Measurements from ENCODE around the gene MPV17L.
"Not testable (repeated sequence)": the region's sequence is repeated elsewhere in the genome, so short reads cannot be mapped to it uniquely, and the experiment has no call there.

The MPV17L gene

GRCh38 chr16:15395631-15396508 lies at the start of gene MPV17L:
Gene MPV17L (plus strand): TSS chr16:15395754. CDS start chr16:15395898, 144 bp downstream.
- not testable (repeated sequence) for DNase-seq (ENCODE audit: low spot score)

- DNase-seq (ENCODE audit: low spot score) = not testable (repeated sequence)
Observed at GRCh38 chr16:15348721-15349120, 46.8 kb upstream of the MPV17L start.

- not testable (repeated sequence) for DNase-seq (ENCODE audit: low spot score)
Observed at GRCh38 chr16:15351251-15351650, 44.3 kb upstream of the MPV17L start.

GRCh38 chr16:15351745-15352144 lies 43.8 kb upstream of the MPV17L start:
- not testable (repeated sequence) for DNase-seq (ENCODE audit: low spot score)

- not testable (repeated sequence) for DNase-seq (ENCODE audit: low spot score)
Observed at GRCh38 chr16:15352852-15353251, 42.7 kb upstream of the MPV17L start.

GRCh38 chr16:15354846-15355245 lies 40.7 kb upstream of the MPV17L start:
- DNase-seq (ENCODE audit: low spot score) = not testable (repeated sequence)

GRCh38 chr16:15357495-15357894 lies 38.1 kb upstream of the MPV17L start:
- DNase-seq (ENCODE audit: low spot score) = not testable (repeated sequence)

GRCh38 chr16:15378194-15378593 lies 17.4 kb upstream of the MPV17L start, which contains the start of gene NPIPA5:
Gene NPIPA5 (minus strand): TSS chr16:15378294. CDS start chr16:15378294, 0 bp downstream.
- DNase-seq (ENCODE audit: low spot score) = not testable (repeated sequence)

GRCh38 chr16:15382810-15383209 lies 12.7 kb upstream of the MPV17L start:
- DNase-seq (ENCODE audit: low spot score) = not testable (repeated sequence)

- not testable (repeated sequence) for DNase-seq (ENCODE audit: low spot score)
Observed at GRCh38 chr16:15388060-15388459, 7.5 kb upstream of the MPV17L start.

GRCh38 chr16:15389916-15390315 lies 5.6 kb upstream of the MPV17L start:
- DNase-seq (ENCODE audit: low spot score) = not testable (repeated sequence)

- DNase-seq (ENCODE audit: low spot score) = not testable (repeated sequence)
Observed at GRCh38 chr16:15393025-15393424, 2.5 kb upstream of the MPV17L start.

- not testable (repeated sequence) for DNase-seq (ENCODE audit: low spot score)
Observed at GRCh38 chr16:15396509-15396829, 915 bp downstream of the MPV17L start.

GRCh38 chr16:15396948-15397594 lies 1.5 kb downstream of the MPV17L start:
- DNase-seq (ENCODE audit: low spot score) = no peak

- no peak for DNase-seq (ENCODE audit: low spot score)
Observed at GRCh38 chr16:15398618-15399316, 3.2 kb downstream of the MPV17L start.

GRCh38 chr16:15399317-15399716 lies 3.8 kb downstream of the MPV17L start:
- DNase-seq (ENCODE audit: low spot score) = no peak

- not testable (repeated sequence) for DNase-seq (ENCODE audit: low spot score)
Observed at GRCh38 chr16:15400314-15400713, 4.8 kb downstream of the MPV17L start.

GRCh38 chr16:15401972-15402371 lies 6.4 kb downstream of the MPV17L start:
- no peak for DNase-seq (ENCODE audit: low spot score)

- DNase-seq (ENCODE audit: low spot score) = no peak
Observed at GRCh38 chr16:15403392-15403995, 7.9 kb downstream of the MPV17L start.

GRCh38 chr16:15404091-15404490 lies 8.5 kb downstream of the MPV17L start:
- DNase-seq (ENCODE audit: low spot score) = not testable (repeated sequence)

- DNase-seq (ENCODE audit: low spot score) = no peak
Observed at GRCh38 chr16:15404792-15405191, 9.2 kb downstream of the MPV17L start.

GRCh38 chr16:15407756-15408155 lies 12.2 kb downstream of the MPV17L start:
- not testable (repeated sequence) for DNase-seq (ENCODE audit: low spot score)

Data from germinal center (tissue), 1 donor.